H9 (cell line): ENCODE measurements around the gene CUBN. TPM values are rescaled to one million over a fixed set of nuclear protein-coding genes. Genes with fewer than 3 reads are reported as not detected.

Source experiments
- DNase-seq: peaks from one replicate; pipeline ENCODE4 v3.0.0-alpha.2; 2017
- H2AFZ ChIP-seq: one replicate; pipeline ENCODE4 v1.6.1; 2013; ENCODE audit warnings: mild to moderate bottlenecking, low read length, control low read depth, moderate library complexity
- H2AK5ac ChIP-seq: 2 replicates; pipeline ENCODE4 v1.6.1; 2013; ENCODE audit warnings: low read length, control low read depth, mixed read lengths; ENCODE audit not compliant: insufficient read length
- H2BK120ac ChIP-seq: one replicate; pipeline ENCODE4 v1.6.1; 2013; ENCODE audit warnings: low read depth, mild to moderate bottlenecking, low read length, control low read depth, inconsistent platforms; ENCODE audit not compliant: poor library complexity, severe bottlenecking
- H2BK12ac ChIP-seq: 2 replicates; pipeline ENCODE4 v1.6.1; 2013; ENCODE audit warnings: low read length, control low read depth, mixed read lengths, low read depth; ENCODE audit not compliant: insufficient read length
- H2BK15ac ChIP-seq: 2 replicates; pipeline ENCODE4 v1.6.1; 2013; ENCODE audit warnings: low read depth, low read length, control low read depth
- H2BK20ac ChIP-seq: one replicate; pipeline ENCODE4 v1.6.1; 2013; ENCODE audit warnings: low read depth, mild to moderate bottlenecking, low read length, control low read depth, inconsistent platforms; ENCODE audit not compliant: poor library complexity, severe bottlenecking
- H2BK5ac ChIP-seq: 2 replicates; pipeline ENCODE4 v1.6.1; 2013; ENCODE audit warnings: low read length, control low read depth, mixed read lengths; ENCODE audit not compliant: insufficient read length
- H3K14ac ChIP-seq: 2 replicates; pipeline ENCODE4 v1.6.1; 2013; ENCODE audit warnings: low read length, control low read depth; ENCODE audit not compliant: insufficient read depth
- H3K18ac ChIP-seq: 2 replicates; pipeline ENCODE4 v1.6.1; 2013; ENCODE audit warnings: low read depth, mild to moderate bottlenecking, mixed read lengths, low read length, control low read depth; ENCODE audit not compliant: insufficient read length
- H3K23ac ChIP-seq: 2 replicates; pipeline ENCODE4 v1.6.1; 2013; ENCODE audit warnings: low read length, control low read depth, mixed read lengths, low read depth; ENCODE audit not compliant: insufficient read length
- H3K23me2 ChIP-seq: 2 replicates; pipeline ENCODE4 v1.6.1; 2013; ENCODE audit warnings: low read depth, mild to moderate bottlenecking, mixed read lengths, low read length, control low read depth; ENCODE audit not compliant: insufficient read length, poor library complexity, severe bottlenecking
- H3K27ac ChIP-seq: 2 replicates; pipeline ENCODE4 v1.5.1; 2013; ENCODE audit warnings: low read length, control low read depth, mixed read lengths, low read depth; ENCODE audit not compliant: insufficient read length
- H3K27me3 ChIP-seq: 2 replicates; pipeline ENCODE4 v1.6.1; 2013; ENCODE audit warnings: low read length, control low read depth, inconsistent platforms; ENCODE audit not compliant: insufficient read depth
- H3K4ac ChIP-seq: 2 replicates; pipeline ENCODE4 v1.6.1; 2013; ENCODE audit warnings: low read depth, mild to moderate bottlenecking, control low read depth, inconsistent platforms, low read length, moderate library complexity
- H3K4me1 ChIP-seq: 2 replicates; pipeline ENCODE4 v1.6.1; 2013; ENCODE audit warnings: low read length, control low read depth, inconsistent platforms; ENCODE audit not compliant: insufficient read depth
- H3K4me2 ChIP-seq: 2 replicates; pipeline ENCODE4 v1.6.1; 2013; ENCODE audit warnings: low read length, control low read depth, mixed read lengths; ENCODE audit not compliant: insufficient read length, insufficient read depth
- H3K56ac ChIP-seq: 2 replicates; pipeline ENCODE4 v1.6.1; 2013; ENCODE audit warnings: low read depth, mild to moderate bottlenecking, mixed read lengths, low read length, control low read depth; ENCODE audit not compliant: insufficient read length
- H3K79me1 ChIP-seq: 2 replicates; pipeline ENCODE4 v1.6.1; 2013; ENCODE audit warnings: low read depth, mild to moderate bottlenecking, moderate library complexity, low read length, control low read depth, inconsistent platforms; ENCODE audit not compliant: insufficient read depth, poor library complexity, severe bottlenecking
- H3K79me2 ChIP-seq: 2 replicates; pipeline ENCODE4 v1.6.1; 2013; ENCODE audit warnings: low read length, control low read depth, inconsistent platforms; ENCODE audit not compliant: insufficient read depth
- H3K9ac ChIP-seq: 2 replicates; pipeline ENCODE4 v1.6.1; 2013; ENCODE audit warnings: low read length, control low read depth, mixed read lengths; ENCODE audit not compliant: insufficient read length; ENCODE audit errors: extremely low read depth
- H3K9me3 ChIP-seq: one replicate; pipeline ENCODE4 v1.6.1; 2013; ENCODE audit warnings: low read depth, low read length, inconsistent platforms; ENCODE audit not compliant: control insufficient read depth
- H3T11ph ChIP-seq: one replicate; pipeline ENCODE4 v1.6.1; 2013; ENCODE audit warnings: mild to moderate bottlenecking, low read length, control low read depth, inconsistent platforms
- H4K20me1 ChIP-seq: one replicate; pipeline ENCODE4 v1.6.1; 2013; ENCODE audit not compliant: control insufficient read depth, insufficient read length, insufficient read depth
- H4K5ac ChIP-seq: 2 replicates; pipeline ENCODE4 v1.6.1; 2013; ENCODE audit warnings: low read depth, mild to moderate bottlenecking, mixed read lengths, low read length, control low read depth; ENCODE audit not compliant: insufficient read length
- H4K8ac ChIP-seq: replicated peaks from 2 replicates; pipeline ENCODE4 v1.6.1; 2013; ENCODE audit warnings: low read length, control low read depth, mixed read lengths, low read depth; ENCODE audit not compliant: insufficient read length
- H4K91ac ChIP-seq: 2 replicates; pipeline ENCODE4 v1.6.1; 2013; ENCODE audit warnings: low read depth, mild to moderate bottlenecking, moderate library complexity, mixed read lengths, low read length, control low read depth; ENCODE audit not compliant: insufficient read length
- H3K27ac Mint-ChIP-seq, 3 experiments: 2 replicates in 2 of 3; 3 replicates in 1 of 3; pipeline ENCODE4 v1.8.0; 2020 to 2021; ENCODE audit warnings: mixed read lengths in 3 of 3, mild to moderate bottlenecking in 1 of 3, moderate library complexity in 1 of 3
- H3K27me3 Mint-ChIP-seq: 2 replicates; pipeline ENCODE4 v1.8.0; 2021; ENCODE audit warnings: low read depth, mild to moderate bottlenecking, moderate library complexity, mixed read lengths
- H3K36me3 Mint-ChIP-seq, 3 experiments: 2 replicates in 2 of 3; 3 replicates in 1 of 3; pipeline ENCODE4 v1.8.0; 2020 to 2021; ENCODE audit warnings: low read depth in 3 of 3, mixed read lengths in 3 of 3; ENCODE audit not compliant: insufficient read depth in 1 of 3
- H3K4me1 Mint-ChIP-seq, 2 experiments: 2 replicates each; pipeline ENCODE4 v1.8.0; 2020; ENCODE audit warnings: mixed read lengths in 2 of 2
- H3K4me3 Mint-ChIP-seq, 2 experiments: 2 replicates in 1 of 2; 3 replicates in 1 of 2; pipeline ENCODE4 v1.8.0; 2020 to 2021; ENCODE audit warnings: mild to moderate bottlenecking in 2 of 2, mixed read lengths in 2 of 2, moderate library complexity in 1 of 2
- H3K9me3 Mint-ChIP-seq, 2 experiments: 2 replicates in 1 of 2; 3 replicates in 1 of 2; pipeline ENCODE4 v1.8.0; 2020; ENCODE audit warnings: mild to moderate bottlenecking in 2 of 2, mixed read lengths in 2 of 2, moderate library complexity in 1 of 2
- CTCF ChIP-seq: fragments of 200-600 bp; sonication (generic); conservative IDR thresholded peaks from 3 replicates; pipeline ENCODE4 v1.8.0; 2021; ENCODE audit warnings: antibody characterized with exemption, mild to moderate bottlenecking
- WGBS: extraction: QIAGEN DNeasy Blood & Tissue Kit; methylation state at CpG from one replicate; pipeline ENCODE4 v1.1.7; 2013; ENCODE audit warnings: missing lambda C conversion rate, low lambda C conversion rate, mixed read lengths; ENCODE audit not compliant: insufficient read length; ENCODE audit errors: extremely low coverage; 5-methylcytosine and 5-hydroxymethylcytosine counted together
- total RNA-seq: library from RNA; stranded (reverse); gene quantifications from 2 replicates; pipeline ENCODE4 v1.2.1, GENCODE V29; 2021

Gene CUBN
- total RNA-seq, 1 experiment from 2014 or later: 0.26 TPM

GRCh38 chr10:17077346-17077781, 52.2 kb downstream of the CUBN start:
- no peak overlapping the region for H3T11ph ChIP-seq
- H2BK5ac ChIP-seq: no peak overlapping the region
- H3K27ac Mint-ChIP-seq: no peak overlapping the region
- no peak overlapping the region for H2AFZ ChIP-seq
- no peak overlapping the region for H3K4me3 Mint-ChIP-seq
- peaks cover 5% of the 10 kb centered on the region; the same call in 1 of the 2 replicates for H3K4me1 ChIP-seq
- no peak overlapping the region for H3K27ac ChIP-seq
- H2BK20ac ChIP-seq: no peak overlapping the region
- H3K4ac ChIP-seq: no peak overlapping the region
- H4K5ac ChIP-seq: no peak overlapping the region
- H4K20me1 ChIP-seq: no peaks in the 10 kb centered on the region
- no peaks in the 10 kb centered on the region for H3K27me3 Mint-ChIP-seq
- no peak overlapping the region for H4K91ac ChIP-seq
- H3K56ac ChIP-seq: no peak overlapping the region
- no peak overlapping the region for H3K14ac ChIP-seq
- no peak overlapping the region for H2BK15ac ChIP-seq
- no peak for DNase-seq
- H3K18ac ChIP-seq: no peak overlapping the region
- H3K79me2 ChIP-seq: no peaks in the 10 kb centered on the region
- no peak for TF ChIP-seq CTCF
- H3K36me3 Mint-ChIP-seq: no peaks in the 10 kb centered on the region
- no peak overlapping the region for H4K8ac ChIP-seq
- H2BK12ac ChIP-seq: no peak overlapping the region
- no peak overlapping the region for H3K23ac ChIP-seq
- H3K27me3 ChIP-seq: no peaks in the 10 kb centered on the region
- WGBS: no CpG with 5 or more reads among the region's 5 CpGs
- no peaks in the 10 kb centered on the region for H3K9me3 Mint-ChIP-seq
- no peak overlapping the region for H2AK5ac ChIP-seq
- H3K9ac ChIP-seq: no peak overlapping the region
- H3K4me2 ChIP-seq: no peak overlapping the region
- no peaks in the 10 kb centered on the region for H3K9me3 ChIP-seq
- no peaks in the 10 kb centered on the region for H3K79me1 ChIP-seq
- no peaks in the 10 kb centered on the region for H3K23me2 ChIP-seq
- H2BK120ac ChIP-seq: no peak overlapping the region
- peaks cover 16 to 17% of the 10 kb centered on the region in 2 experiments for H3K4me1 Mint-ChIP-seq
